ENCODE data around the gene ZMYND11.
"Not testable (repeated sequence)": the region's sequence is repeated elsewhere in the genome, so short reads cannot be mapped to it uniquely, and the experiment has no call there.

ZMYND11 gene

GRCh38 chr10:287814-288213, 152.6 kb downstream of the ZMYND11 start:
- Histone ChIP-seq H3K9ac (ENCODE audit: low read depth, low read length) (no peak overlapping the region), H3K9me3 (ENCODE audit: insufficient read depth, low read depth, low read length) (no peaks in the 10 kb centered on the region), H3K36me3 (ENCODE audit: insufficient read depth, low read depth, low read length) (no peaks in the 10 kb centered on the region; the same call in 1 of the 2 replicates), H3K27me3 (ENCODE audit: insufficient read depth, low read length) (no peaks in the 10 kb centered on the region), H3K4me3 (ENCODE audit: low read length) (no peak overlapping the region), H3K4me1 (ENCODE audit: insufficient read depth, low read length) (no peaks in the 10 kb centered on the region; the same call in 1 of the 2 replicates), H3K27ac (ENCODE audit: low read length) (no peak overlapping the region)

- Histone ChIP-seq H3K4me1 (ENCODE audit: insufficient read depth, low read length) (no peaks in the 10 kb centered on the region), H3K4me3 (ENCODE audit: low read length) (no peak overlapping the region), H3K9ac (ENCODE audit: low read depth, low read length) (no peak overlapping the region), H3K9me3 (ENCODE audit: insufficient read depth, low read depth, low read length) (no peaks in the 10 kb centered on the region), H3K36me3 (ENCODE audit: insufficient read depth, low read depth, low read length) (no peaks in the 10 kb centered on the region), H3K27ac (ENCODE audit: low read length) (no peak overlapping the region), H3K27me3 (ENCODE audit: insufficient read depth, low read length) (no peaks in the 10 kb centered on the region)
Observed at GRCh38 chr10:288316-289200, 153.3 kb downstream of the ZMYND11 start.

DNA sequence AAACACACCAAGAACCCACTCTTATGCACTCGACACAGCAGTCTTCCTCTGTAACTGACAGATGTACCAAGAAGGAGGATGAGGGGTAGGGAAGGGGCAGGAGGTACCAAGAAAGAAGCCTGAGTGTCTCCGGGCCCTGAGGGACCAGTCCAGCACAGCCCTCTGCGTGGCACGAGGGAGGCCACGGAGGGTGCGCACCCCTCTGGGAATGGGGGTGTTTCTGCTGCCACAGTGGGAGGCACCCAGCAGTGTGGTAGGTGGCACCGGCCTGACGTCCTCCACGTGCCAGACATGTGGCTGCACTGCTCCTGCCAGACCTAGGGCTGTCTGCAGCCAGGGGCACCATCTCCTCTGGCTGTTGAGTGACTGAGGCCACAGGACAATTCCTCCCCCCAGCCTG, 154.3 kb downstream of the ZMYND11 start:
- Histone ChIP-seq H3K4me1 (ENCODE audit: insufficient read depth, low read length) (no peaks in the 10 kb centered on the region), H3K4me3 (ENCODE audit: low read length) (no peak overlapping the region), H3K27me3 (ENCODE audit: insufficient read depth, low read length) (no peaks in the 10 kb centered on the region), H3K9ac (ENCODE audit: low read depth, low read length) (no peak overlapping the region), H3K27ac (ENCODE audit: low read length) (no peak overlapping the region), H3K9me3 (ENCODE audit: insufficient read depth, low read depth, low read length) (no peaks in the 10 kb centered on the region), H3K36me3 (ENCODE audit: insufficient read depth, low read depth, low read length) (no peaks in the 10 kb centered on the region)

GRCh38 chr10:290026-290725, 154.9 kb downstream of the ZMYND11 start:
- no peaks in the 10 kb centered on the region for H3K4me1 ChIP-seq (ENCODE audit: insufficient read depth, low read length)
- no peaks in the 10 kb centered on the region for H3K27me3 ChIP-seq (ENCODE audit: insufficient read depth, low read length)
- H3K36me3 ChIP-seq (ENCODE audit: insufficient read depth, low read depth, low read length): no peaks in the 10 kb centered on the region
- no peak overlapping the region for H3K4me3 ChIP-seq (ENCODE audit: low read length)
- no peaks in the 10 kb centered on the region for H3K9me3 ChIP-seq (ENCODE audit: insufficient read depth, low read depth, low read length)
- no peak overlapping the region for H3K9ac ChIP-seq (ENCODE audit: low read depth, low read length)
- H3K27ac ChIP-seq (ENCODE audit: low read length): no peak overlapping the region

DNA sequence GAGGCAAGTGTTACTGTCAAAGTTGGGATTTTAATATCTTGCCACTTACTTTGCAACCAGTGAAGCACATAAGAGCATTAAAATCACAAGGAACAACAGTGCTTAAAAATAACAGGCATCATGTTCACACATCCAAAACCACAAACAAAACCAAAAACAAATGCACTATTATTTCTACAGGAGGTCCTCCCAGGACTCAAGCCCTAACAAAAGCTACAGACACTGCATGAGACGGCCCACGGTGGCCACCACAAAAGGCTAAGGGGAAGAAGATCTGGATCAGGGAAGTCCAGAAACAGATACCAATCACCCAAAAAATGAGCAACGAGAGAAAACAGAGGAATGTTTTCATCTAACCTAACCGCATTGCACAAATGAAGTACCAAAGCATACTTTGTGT, 158.4 kb downstream of the ZMYND11 start:
- Histone ChIP-seq H3K9ac (ENCODE audit: low read depth, low read length) (no peak overlapping the region), H3K27me3 (ENCODE audit: insufficient read depth, low read length) (no peaks in the 10 kb centered on the region), H3K4me3 (ENCODE audit: low read length) (no peak overlapping the region), H3K9me3 (ENCODE audit: insufficient read depth, low read depth, low read length) (no peaks in the 10 kb centered on the region), H3K27ac (ENCODE audit: low read length) (no peak overlapping the region), H3K36me3 (ENCODE audit: insufficient read depth, low read depth, low read length) (no peaks in the 10 kb centered on the region), H3K4me1 (ENCODE audit: insufficient read depth, low read length) (no peaks in the 10 kb centered on the region)

DNA sequence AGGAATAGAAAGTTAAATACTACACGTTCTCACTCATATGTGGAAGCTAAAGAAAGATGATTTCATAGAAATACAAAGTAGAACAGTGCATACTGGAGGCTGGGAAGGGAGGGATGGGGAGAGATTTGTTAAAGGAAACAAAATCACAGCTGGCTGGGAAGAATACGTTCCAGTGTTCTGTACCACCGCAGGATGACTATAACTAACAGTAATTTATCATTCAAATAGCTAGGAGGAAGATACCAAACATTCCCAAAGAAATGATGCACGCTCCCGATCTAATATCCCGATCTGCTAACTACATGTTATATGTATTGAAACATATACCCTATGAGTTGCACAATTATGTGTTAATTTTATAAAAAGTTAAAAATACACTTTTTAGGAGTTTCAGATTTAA, 162.3 kb downstream of the ZMYND11 start:
- no peak overlapping the region for H3K27ac ChIP-seq (ENCODE audit: low read length)

DNA sequence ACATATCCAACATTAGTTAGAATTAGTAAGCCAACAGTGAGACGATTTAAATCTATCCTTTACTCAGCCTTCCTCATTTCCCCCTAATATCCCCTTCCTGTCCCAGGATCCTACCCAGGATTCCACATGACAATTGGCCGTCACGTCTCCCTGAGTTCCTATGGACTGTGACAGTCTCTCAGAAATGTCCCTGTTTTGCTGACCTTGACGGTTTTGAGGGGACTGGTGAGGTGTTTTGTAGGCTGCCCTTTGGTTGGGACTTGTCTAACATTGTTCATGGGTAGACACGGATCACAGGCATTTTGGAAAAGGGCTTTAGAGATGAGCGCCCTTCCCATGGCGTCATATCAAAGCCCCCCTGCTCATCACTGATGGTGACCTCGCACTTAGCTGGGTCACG, 162.8 kb downstream of the ZMYND11 start:
- Histone ChIP-seq H3K9ac (ENCODE audit: low read depth, low read length) (no peak overlapping the region), H3K27me3 (ENCODE audit: insufficient read depth, low read length) (no peaks in the 10 kb centered on the region), H3K36me3 (ENCODE audit: insufficient read depth, low read depth, low read length) (no peaks in the 10 kb centered on the region), H3K9me3 (ENCODE audit: insufficient read depth, low read depth, low read length) (no peaks in the 10 kb centered on the region), H3K4me3 (ENCODE audit: low read length) (no peak overlapping the region), H3K27ac (ENCODE audit: low read length) (no peak overlapping the region), H3K4me1 (ENCODE audit: insufficient read depth, low read length) (no peaks in the 10 kb centered on the region)

More for the DNA sequence above, 162.3 kb downstream of the ZMYND11 start:
- no peak overlapping the region for H3K4me3 ChIP-seq (ENCODE audit: low read length)
- no peaks in the 10 kb centered on the region for H3K27me3 ChIP-seq (ENCODE audit: insufficient read depth, low read length)
- no peaks in the 10 kb centered on the region for H3K4me1 ChIP-seq (ENCODE audit: insufficient read depth, low read length)
- H3K36me3 ChIP-seq (ENCODE audit: insufficient read depth, low read depth, low read length): no peaks in the 10 kb centered on the region
- H3K9me3 ChIP-seq (ENCODE audit: insufficient read depth, low read depth, low read length): no peaks in the 10 kb centered on the region
- no peak overlapping the region for H3K9ac ChIP-seq (ENCODE audit: low read depth, low read length)

- Histone ChIP-seq H3K4me3 (ENCODE audit: low read length) (no peak overlapping the region), H3K4me1 (ENCODE audit: insufficient read depth, low read length) (no peaks in the 10 kb centered on the region), H3K27me3 (ENCODE audit: insufficient read depth, low read length) (no peaks in the 10 kb centered on the region), H3K36me3 (ENCODE audit: insufficient read depth, low read depth, low read length) (no peaks in the 10 kb centered on the region), H3K27ac (ENCODE audit: low read length) (no peak overlapping the region), H3K9me3 (ENCODE audit: insufficient read depth, low read depth, low read length) (no peaks in the 10 kb centered on the region), H3K9ac (ENCODE audit: low read depth, low read length) (no peak overlapping the region)
Observed at GRCh38 chr10:299512-299911, 164.3 kb downstream of the ZMYND11 start.

DNA sequence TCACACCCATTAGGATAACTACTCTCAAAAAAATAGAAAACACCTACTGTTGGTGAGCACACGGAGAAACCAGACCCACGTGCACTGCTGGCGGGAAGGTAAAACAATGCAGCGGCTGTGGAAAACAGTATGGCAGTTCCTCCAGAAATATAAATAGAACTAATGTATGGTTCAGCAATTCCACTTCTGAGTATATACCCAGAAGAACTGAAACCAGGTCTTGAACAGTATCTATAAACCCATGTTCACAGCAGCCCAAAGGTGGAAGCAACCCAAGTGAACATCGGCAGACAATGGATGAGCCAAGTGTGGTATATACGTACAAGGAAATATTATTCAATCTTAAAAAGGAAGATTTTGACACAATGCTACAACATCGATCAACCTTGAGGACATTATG, 164.7 kb downstream of the ZMYND11 start:
- Histone ChIP-seq H3K36me3 (ENCODE audit: insufficient read depth, low read depth, low read length) (no peaks in the 10 kb centered on the region), H3K4me3 (ENCODE audit: low read length) (no peak overlapping the region), H3K27ac (ENCODE audit: low read length) (no peak overlapping the region), H3K9me3 (ENCODE audit: insufficient read depth, low read depth, low read length) (no peaks in the 10 kb centered on the region), H3K27me3 (ENCODE audit: insufficient read depth, low read length) (no peaks in the 10 kb centered on the region), H3K4me1 (ENCODE audit: insufficient read depth, low read length) (no peaks in the 10 kb centered on the region), H3K9ac (ENCODE audit: low read depth, low read length) (no peak overlapping the region)

GRCh38 chr10:300580-300979, 165.3 kb downstream of the ZMYND11 start:
- H3K9me3 ChIP-seq (ENCODE audit: insufficient read depth, low read depth, low read length); H3K4me1 ChIP-seq (ENCODE audit: insufficient read depth, low read length); H3K9ac ChIP-seq (ENCODE audit: low read depth, low read length); H3K27me3 ChIP-seq (ENCODE audit: insufficient read depth, low read length); H3K36me3 ChIP-seq (ENCODE audit: insufficient read depth, low read depth, low read length); H3K4me3 ChIP-seq (ENCODE audit: low read length); H3K27ac ChIP-seq (ENCODE audit: low read length): not testable (repeated sequence)

DNA sequence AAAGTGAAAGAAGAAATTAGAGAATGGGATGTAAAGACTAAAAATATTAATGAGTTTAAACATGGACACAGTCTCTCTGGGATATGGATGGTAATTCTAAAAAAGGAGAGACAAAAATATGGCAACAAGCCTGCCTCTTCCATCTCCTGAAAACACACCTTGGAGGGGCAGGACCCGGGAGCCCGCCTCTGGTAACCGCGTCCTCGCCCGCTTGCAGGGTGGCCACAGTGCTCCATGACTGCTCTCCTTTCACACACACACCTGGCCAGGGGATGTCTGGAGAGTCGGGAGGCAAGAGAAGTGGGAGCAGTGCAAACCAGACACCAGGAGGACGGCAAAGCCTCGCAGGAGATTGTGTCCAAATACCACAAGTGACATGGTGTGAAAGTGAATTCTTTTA, 166.3 kb downstream of the ZMYND11 start:
- Histone ChIP-seq H3K36me3 (ENCODE audit: insufficient read depth, low read depth, low read length) (no peaks in the 10 kb centered on the region), H3K4me3 (ENCODE audit: low read length) (no peak overlapping the region), H3K27ac (ENCODE audit: low read length) (no peak overlapping the region), H3K9ac (ENCODE audit: low read depth, low read length) (no peak overlapping the region; the same call in 1 of the 2 replicates), H3K27me3 (ENCODE audit: insufficient read depth, low read length) (no peaks in the 10 kb centered on the region), H3K4me1 (ENCODE audit: insufficient read depth, low read length) (peaks cover 4% of the 10 kb centered on the region; the same call in 1 of the 2 replicates), H3K9me3 (ENCODE audit: insufficient read depth, low read depth, low read length) (no peaks in the 10 kb centered on the region)
